ENCODE data around the gene NXF3.

Gene NXF3

GRCh38 chrX:103101299-103102042, 8.5 kb upstream of the NXF3 start:
- POLR2A ChIA-PET = no interaction called here
- DNase-seq (ENCODE audit: extremely low spot score) = no peak
- CTCF ChIA-PET = interaction anchor here (0.8 kb wide), 2 partner anchors 59 to 150 kb away, joined by 3 to 5 read pairs; no protein-coding TSS in a partner anchor
- TF ChIP-seq CTBP1 (IDR thresholded peaks at IDR 0.05; ENCODE audit: borderline replicate concordance) (no peak), LEF1 (IDR thresholded peaks at IDR 0.05; ENCODE audit: borderline replicate concordance) (no peak), ARNT (IDR thresholded peaks at IDR 0.05) (no peak), FOXM1 (IDR thresholded peaks at IDR 0.05; ENCODE audit: borderline replicate concordance) (no peak), SP1 (IDR thresholded peaks at IDR 0.05) (no peak), FOXA1 (IDR thresholded peaks at IDR 0.05) (no peak), ZNF384 (IDR thresholded peaks at IDR 0.05) (no peak), TARDBP (IDR thresholded peaks at IDR 0.05) (no peak), HDGF (IDR thresholded peaks at IDR 0.05; ENCODE audit: borderline replicate concordance) (no peak), NFRKB (IDR thresholded peaks at IDR 0.05) (no peak), BHLHE40 (IDR thresholded peaks at IDR 0.05; ENCODE audit: borderline replicate concordance) (no peak), L3MBTL2 (conservative IDR thresholded peaks at IDR 0.05) (no peak), FOXK2 (IDR thresholded peaks at IDR 0.05) (no peak), PKNOX1 (IDR thresholded peaks at IDR 0.05) (no peak), SUZ12 (IDR thresholded peaks at IDR 0.05) (no peak), ELF4 (IDR thresholded peaks at IDR 0.05) (no peak)

GRCh38 chrX:103100484-103100883, 7.5 kb upstream of the NXF3 start:
- ChIA-PET CTCF (no interaction called here), POLR2A (no interaction called here)
- no peak for DNase-seq (ENCODE audit: extremely low spot score)
- TF ChIP-seq FOXK2 (IDR thresholded peaks at IDR 0.05) = no peak

- ChIA-PET CTCF (interaction anchor here (0.9 kb wide), 1 partner anchor 149 kb away, joined by 3 read pairs; no protein-coding TSS in a partner anchor), POLR2A (no interaction called here)
- TF ChIP-seq FOXK2 (IDR thresholded peaks at IDR 0.05) (no peak), SP1 (IDR thresholded peaks at IDR 0.05) (no peak), SUZ12 (IDR thresholded peaks at IDR 0.05) (no peak), ELF4 (IDR thresholded peaks at IDR 0.05) (no peak), BHLHE40 (IDR thresholded peaks at IDR 0.05; ENCODE audit: borderline replicate concordance) (no peak), ZNF384 (IDR thresholded peaks at IDR 0.05) (no peak)
- DNase-seq (ENCODE audit: extremely low spot score) = no peak
Observed at GRCh38 chrX:103099691-103100090, 6.7 kb upstream of the NXF3 start.

GRCh38 chrX:103098488-103098887, 5.5 kb upstream of the NXF3 start:
- DNase-seq (ENCODE audit: extremely low spot score) = no peak
- ChIA-PET POLR2A (no interaction called here), CTCF (no interaction called here)
- TF ChIP-seq ARNT (IDR thresholded peaks at IDR 0.05) = no peak
- TF ChIP-seq TARDBP (IDR thresholded peaks at IDR 0.05) = no peak
- no peak for TF ChIP-seq FOXA1 (IDR thresholded peaks at IDR 0.05)
- no peak for TF ChIP-seq BHLHE40 (IDR thresholded peaks at IDR 0.05; ENCODE audit: borderline replicate concordance)
- TF ChIP-seq PKNOX1 (IDR thresholded peaks at IDR 0.05) = no peak
- no peak for TF ChIP-seq NFRKB (IDR thresholded peaks at IDR 0.05)
- no peak for TF ChIP-seq FOXK2 (IDR thresholded peaks at IDR 0.05)
- no peak for TF ChIP-seq SUZ12 (IDR thresholded peaks at IDR 0.05)
- TF ChIP-seq LEF1 (IDR thresholded peaks at IDR 0.05; ENCODE audit: borderline replicate concordance) = no peak
- TF ChIP-seq HDGF (IDR thresholded peaks at IDR 0.05; ENCODE audit: borderline replicate concordance) = no peak
- TF ChIP-seq ELF4 (IDR thresholded peaks at IDR 0.05) = no peak
- no peak for TF ChIP-seq CTBP1 (IDR thresholded peaks at IDR 0.05; ENCODE audit: borderline replicate concordance)
- TF ChIP-seq FOXM1 (IDR thresholded peaks at IDR 0.05; ENCODE audit: borderline replicate concordance) = no peak
- TF ChIP-seq SP1 (IDR thresholded peaks at IDR 0.05) = no peak
- TF ChIP-seq L3MBTL2 (conservative IDR thresholded peaks at IDR 0.05) = no peak
- TF ChIP-seq ZNF384 (IDR thresholded peaks at IDR 0.05) = no peak

- DNase-seq (ENCODE audit: extremely low spot score) = no peak
- CTCF ChIA-PET = no interaction called here
- no peak for TF ChIP-seq LEF1 (IDR thresholded peaks at IDR 0.05; ENCODE audit: borderline replicate concordance)
- TF ChIP-seq CTBP1 (IDR thresholded peaks at IDR 0.05; ENCODE audit: borderline replicate concordance) = no peak
- no peak for TF ChIP-seq FOXK2 (IDR thresholded peaks at IDR 0.05)
- no peak for TF ChIP-seq TARDBP (IDR thresholded peaks at IDR 0.05)
- no peak for TF ChIP-seq ARNT (IDR thresholded peaks at IDR 0.05)
- no peak for TF ChIP-seq L3MBTL2 (conservative IDR thresholded peaks at IDR 0.05)
- TF ChIP-seq PKNOX1 (IDR thresholded peaks at IDR 0.05) = no peak
- POLR2A ChIA-PET = no interaction called here
Observed at GRCh38 chrX:103081051-103081450, 11.9 kb downstream of the NXF3 start.

GRCh38 chrX:103073467-103073866, 19.5 kb downstream of the NXF3 start:
- POLR2A ChIA-PET = no interaction called here

More at GRCh38 chrX:103073467-103073866, 19.5 kb downstream of the NXF3 start:
- DNase-seq (ENCODE audit: extremely low spot score) = no peak
- TF ChIP-seq SP1 (IDR thresholded peaks at IDR 0.05) (no peak), FOXK2 (IDR thresholded peaks at IDR 0.05) (no peak), LEF1 (IDR thresholded peaks at IDR 0.05; ENCODE audit: borderline replicate concordance) (no peak), NFRKB (IDR thresholded peaks at IDR 0.05) (no peak), FOXM1 (IDR thresholded peaks at IDR 0.05; ENCODE audit: borderline replicate concordance) (no peak), SUZ12 (IDR thresholded peaks at IDR 0.05) (no peak), ELF4 (IDR thresholded peaks at IDR 0.05) (no peak), CTBP1 (IDR thresholded peaks at IDR 0.05; ENCODE audit: borderline replicate concordance) (no peak), ARNT (IDR thresholded peaks at IDR 0.05) (no peak), BHLHE40 (IDR thresholded peaks at IDR 0.05; ENCODE audit: borderline replicate concordance) (no peak), L3MBTL2 (conservative IDR thresholded peaks at IDR 0.05) (no peak), FOXA1 (IDR thresholded peaks at IDR 0.05) (no peak), TARDBP (IDR thresholded peaks at IDR 0.05) (no peak), ZNF384 (IDR thresholded peaks at IDR 0.05) (no peak), PKNOX1 (IDR thresholded peaks at IDR 0.05) (no peak), HDGF (IDR thresholded peaks at IDR 0.05; ENCODE audit: borderline replicate concordance) (no peak)
- CTCF ChIA-PET = no interaction called here
